SH-SY5Y (cell line): ENCODE data around the gene ZNF710.

Source experiments
- GATA2 ChIP-seq: IDR thresholded peaks from 2 replicates; pipeline ENCODE4 v1.6.1; 2011; ENCODE audit warnings: mild to moderate bottlenecking, low read depth, low read length
- GATA3 ChIP-seq: IDR thresholded peaks from 2 replicates; pipeline ENCODE4 v1.6.1; 2011; ENCODE audit warnings: low read depth, mild to moderate bottlenecking, low read length, moderate library complexity

GRCh38 chr15:90087454-90088154 is 86.5 kb downstream of the ZNF710 start:
- TF ChIP-seq GATA2 (no peak), GATA3 (no peak)
